LHCN-M2 (cell line): ENCODE results near the gene ZP1. TPM values are rescaled to one million over a fixed set of nuclear protein-coding genes. Genes with fewer than 3 reads are reported as not detected.

ENCODE experiments used
- DNase-seq: peaks from one replicate; pipeline ENCODE4 v3.0.0-alpha.2; 2012; ENCODE audit warnings: low read depth
- total RNA-seq: library from RNA; depleted of rRNA; stranded (reverse); fragments of >200 nt; gene quantifications from 2 replicates; pipeline ENCODE4 v1.2.3, GENCODE V29; 2014

Gene ZP1
- total RNA-seq, 1 experiment from 2014 or later: 0.57 TPM

GRCh38 chr11:60858731-60859464 lies 8.4 kb upstream of the ZP1 start:
- DNase-seq: no peak

GRCh38 chr11:60859616-60860250 lies 7.6 kb upstream of the ZP1 start:
- no peak for DNase-seq

GRCh38 chr11:60860943-60861342 lies 6.4 kb upstream of the ZP1 start:
- peak; percentile 43 for DNase-seq

GRCh38 chr11:60862171-60862570 lies 5.2 kb upstream of the ZP1 start:
- no peak for DNase-seq

- DNase-seq: no peak
Measured at GRCh38 chr11:60863550-60864521, 3.5 kb upstream of the ZP1 start.

- DNase-seq: no peak
Measured at GRCh38 chr11:60864856-60865513, 2.4 kb upstream of the ZP1 start.

- DNase-seq: no peak
Measured at GRCh38 chr11:60867871-60868681, 734 bp downstream of the ZP1 start.

GRCh38 chr11:60868682-60869450 lies 1.5 kb downstream of the ZP1 start:
- DNase-seq: no peak

GRCh38 chr11:60869451-60869825 lies 2.1 kb downstream of the ZP1 start:
- DNase-seq: no peak

- no peak for DNase-seq
Measured at GRCh38 chr11:60870276-60870675, 2.9 kb downstream of the ZP1 start.

- DNase-seq: no peak
Measured at GRCh38 chr11:60870733-60871377, 3.5 kb downstream of the ZP1 start.

GRCh38 chr11:60871378-60872061 lies 4.2 kb downstream of the ZP1 start:
- DNase-seq: peak; percentile 28

GRCh38 chr11:60872124-60872960 lies 5.0 kb downstream of the ZP1 start:
- peak; percentile 85 for DNase-seq

- DNase-seq: peak; percentile 25
Measured at GRCh38 chr11:60872961-60873524, 5.7 kb downstream of the ZP1 start.

GRCh38 chr11:60873533-60873932 lies 6.2 kb downstream of the ZP1 start:
- no peak for DNase-seq

GRCh38 chr11:60874421-60875365 lies 7.4 kb downstream of the ZP1 start:
- DNase-seq: no peak
